GM20000 (cell line): ENCODE measurements around the gene CACNA1B.
"Not testable (repeated sequence)": the region's sequence is repeated elsewhere in the genome, so short reads cannot be mapped to it uniquely, and the experiment has no call there.

ENCODE experiments used
- DNase-seq: peaks from one replicate; pipeline ENCODE4 v3.0.0; 2012; ENCODE audit warnings: low spot score
- CTCF ChIP-seq: IDR thresholded peaks from 2 replicates; pipeline ENCODE4 v1.5.1; 2012; ENCODE audit warnings: mild to moderate bottlenecking, control low read depth; ENCODE audit errors: extremely low read depth, missing control alignments

The CACNA1B gene

DNA sequence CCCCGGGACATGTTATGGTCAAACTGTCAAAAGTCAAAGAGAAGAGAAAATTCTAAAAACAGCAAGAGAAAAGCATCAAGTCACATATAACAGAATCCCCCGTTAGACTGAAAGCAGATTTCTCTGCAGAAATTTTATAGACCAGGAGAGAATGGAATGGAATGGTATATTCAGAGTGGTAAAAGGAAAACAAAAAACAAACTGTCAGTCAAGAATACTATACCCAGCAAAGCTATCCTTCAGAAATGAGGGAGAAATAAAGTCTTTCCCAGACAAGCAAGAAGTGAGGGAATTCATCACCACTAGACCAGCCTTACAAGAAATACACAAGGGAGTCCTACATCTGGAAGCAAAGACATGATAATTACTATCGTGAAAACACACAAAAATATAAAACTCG is 208.0 kb downstream of the CACNA1B start:
- no peak for DNase-seq
- no peak for TF ChIP-seq CTCF

- not testable (repeated sequence) for DNase-seq
These were observed 214.5 kb downstream of the CACNA1B start for GRCh38 chr9:138092057-138092456.

DNA sequence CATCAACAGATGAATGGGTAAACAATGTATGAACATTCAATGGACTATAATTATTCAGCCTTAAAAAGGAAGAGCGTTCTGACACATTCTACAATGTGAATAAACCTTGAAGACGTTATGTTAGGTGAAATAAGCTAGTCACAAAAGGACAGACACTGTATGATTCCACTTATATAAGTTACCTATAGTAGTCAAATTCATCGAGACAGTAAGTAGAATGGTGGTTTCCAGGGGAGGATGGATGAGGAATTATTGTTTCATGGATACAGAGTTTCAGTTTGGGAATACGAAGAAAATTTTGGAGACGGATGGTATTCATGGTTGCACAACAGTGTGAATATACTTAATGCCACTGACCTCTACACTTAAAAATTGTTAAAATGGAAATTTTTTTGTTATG is 216.4 kb downstream of the CACNA1B start:
- DNase-seq: no peak
- TF ChIP-seq CTCF: no peak

GRCh38 chr9:138095813-138096518 is 218.4 kb downstream of the CACNA1B start:
- no peak for TF ChIP-seq CTCF
- no peak for DNase-seq

GRCh38 chr9:138096519-138096845 is 218.9 kb downstream of the CACNA1B start:
- no peak for TF ChIP-seq CTCF
- peak; percentile 7 for DNase-seq

DNA sequence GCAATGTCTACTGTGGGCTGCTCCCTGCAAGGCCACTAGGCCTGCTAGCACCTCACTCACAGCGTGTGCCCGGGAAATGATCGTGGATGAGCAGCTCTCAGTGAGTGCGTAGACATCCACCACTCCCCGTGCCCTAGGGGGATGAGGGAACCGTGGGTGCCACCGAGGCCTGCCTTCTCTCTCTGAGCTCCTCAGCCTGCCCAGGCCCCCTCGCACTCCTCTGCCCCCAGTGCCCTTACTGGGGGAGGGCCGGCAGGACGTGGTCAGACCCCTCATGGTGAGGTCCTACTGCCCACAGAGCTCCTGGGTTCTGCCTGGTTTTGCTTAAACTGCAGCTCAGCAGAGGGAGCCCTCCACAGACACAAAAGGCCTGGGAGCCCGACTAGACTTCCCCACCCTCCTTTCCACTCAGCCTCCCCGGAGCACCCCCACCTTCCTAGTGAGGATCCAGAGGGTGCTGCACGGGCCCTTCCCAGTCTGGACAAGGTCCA is 220.0 kb downstream of the CACNA1B start:
- no peak for DNase-seq
- TF ChIP-seq CTCF: no peak

DNA sequence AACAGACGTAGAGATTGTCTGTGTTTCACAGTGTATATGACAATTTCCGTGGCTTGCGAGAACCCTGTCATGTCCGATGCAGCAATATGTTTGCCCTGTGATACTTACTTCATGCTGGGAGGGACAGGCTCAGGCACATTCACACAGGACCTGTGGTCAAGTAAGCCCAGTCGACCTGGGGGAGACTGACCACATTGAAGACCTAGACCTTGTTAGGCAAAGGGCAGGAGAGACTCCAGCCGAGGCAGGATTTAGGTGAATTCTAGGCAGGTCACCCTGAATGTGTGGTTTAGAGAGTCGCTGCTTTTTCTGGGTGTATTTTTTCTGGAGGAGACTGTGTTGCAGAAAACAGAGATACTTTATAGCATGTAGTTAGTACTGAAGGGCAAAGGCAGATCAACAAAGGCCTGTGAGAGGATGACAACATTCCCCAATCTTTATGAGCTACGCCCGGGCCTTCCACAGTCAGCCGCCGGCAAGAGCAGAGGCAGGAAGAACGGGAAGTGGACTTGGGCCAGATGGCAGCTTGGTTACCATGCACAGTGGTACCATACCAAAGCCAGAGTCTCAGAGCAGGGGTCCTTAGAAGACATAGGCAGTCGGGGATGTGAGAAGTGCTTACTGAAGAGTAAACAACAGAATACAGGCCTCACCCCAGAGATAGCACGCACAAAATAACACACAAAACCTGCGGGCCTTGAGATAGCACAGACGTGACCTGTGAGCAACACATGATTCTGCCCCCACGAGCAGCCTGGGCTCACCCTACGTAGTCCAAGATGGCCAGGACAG is 220.7 kb downstream of the CACNA1B start:
- TF ChIP-seq CTCF: no peak
- DNase-seq: peak; percentile 9
